HG02678 (cell line): Measurements from ENCODE around the gene NLRP7.
"Not testable (repeated sequence)": the region's sequence is repeated elsewhere in the genome, so short reads cannot be mapped to it uniquely, and the experiment has no call there.

ENCODE experiments used
- ATAC-seq: cut with Tn5 transposase; IDR thresholded peaks from one replicate; pipeline ENCODE4 v1.9.1; 2021; ENCODE audit warnings: mild to moderate bottlenecking, moderate library complexity; ENCODE audit not compliant: unreplicated experiment

NLRP7 gene

GRCh38 chr19:54919646-54920563, 27.4 kb downstream of the NLRP7 start:
- not testable (repeated sequence) for ATAC-seq

DNA sequence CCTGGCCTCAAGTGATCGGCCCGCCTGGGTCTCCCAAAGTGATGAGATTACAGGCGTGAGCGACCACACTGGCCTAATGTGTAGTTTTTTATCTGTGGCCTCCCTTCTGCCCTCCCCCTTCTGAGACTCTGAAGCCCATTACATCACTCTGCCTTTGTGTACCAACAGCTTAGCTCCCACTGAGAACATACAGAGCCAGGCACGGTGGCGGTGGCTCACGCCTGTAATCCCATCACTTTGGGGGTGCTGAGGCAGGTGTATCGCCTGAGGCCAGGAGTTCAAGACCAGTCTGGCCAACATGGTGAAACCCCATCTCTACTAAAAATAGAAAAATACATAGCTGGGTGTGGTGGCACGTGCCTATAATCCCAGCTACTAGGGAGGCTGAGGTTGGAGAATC, 28.8 kb downstream of the NLRP7 start:
- no peak for ATAC-seq

DNA sequence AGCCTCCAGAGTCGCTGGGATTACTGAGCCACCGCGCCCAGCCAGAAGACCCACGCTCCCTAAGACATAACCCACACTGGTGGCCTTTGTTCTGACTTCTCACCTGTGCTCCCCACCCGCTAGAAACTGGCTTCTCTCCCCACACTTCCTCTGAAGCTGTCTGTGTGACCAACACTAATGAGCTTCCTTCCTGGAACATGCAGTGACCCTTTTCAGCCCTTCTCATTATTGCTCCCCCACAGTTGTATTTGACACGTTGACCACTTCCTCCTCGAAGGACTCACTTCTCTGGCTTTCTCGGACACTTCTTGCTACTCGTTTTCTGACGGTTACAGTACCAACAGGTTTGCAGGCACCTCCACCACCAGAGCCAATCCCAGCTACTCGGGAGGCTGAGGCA, 30.5 kb downstream of the NLRP7 start:
- ATAC-seq, result no peak

DNA sequence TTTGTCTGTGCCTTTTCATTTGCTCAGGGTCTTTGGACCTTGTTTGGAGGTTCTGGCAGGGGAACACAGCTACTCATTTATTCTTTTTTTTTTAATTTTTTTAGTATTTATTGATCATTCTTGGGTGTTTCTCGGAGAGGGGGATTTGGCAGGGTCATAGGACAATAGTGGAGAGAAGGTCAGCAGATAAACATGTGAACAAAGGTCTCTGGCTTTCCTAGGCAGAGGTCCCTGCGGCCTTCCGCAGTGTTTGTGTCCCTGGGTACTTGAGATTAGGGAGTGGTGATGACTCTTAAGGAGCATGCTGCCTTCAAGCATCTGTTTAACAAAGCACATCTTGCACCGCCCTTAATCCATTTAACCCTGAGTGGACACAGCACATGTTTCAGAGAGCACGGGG, 39.4 kb downstream of the NLRP7 start:
- ATAC-seq, result not testable (repeated sequence)

- ATAC-seq, result no peak
Observed at GRCh38 chr19:54906819-54907218, 40.5 kb downstream of the NLRP7 start.

DNA sequence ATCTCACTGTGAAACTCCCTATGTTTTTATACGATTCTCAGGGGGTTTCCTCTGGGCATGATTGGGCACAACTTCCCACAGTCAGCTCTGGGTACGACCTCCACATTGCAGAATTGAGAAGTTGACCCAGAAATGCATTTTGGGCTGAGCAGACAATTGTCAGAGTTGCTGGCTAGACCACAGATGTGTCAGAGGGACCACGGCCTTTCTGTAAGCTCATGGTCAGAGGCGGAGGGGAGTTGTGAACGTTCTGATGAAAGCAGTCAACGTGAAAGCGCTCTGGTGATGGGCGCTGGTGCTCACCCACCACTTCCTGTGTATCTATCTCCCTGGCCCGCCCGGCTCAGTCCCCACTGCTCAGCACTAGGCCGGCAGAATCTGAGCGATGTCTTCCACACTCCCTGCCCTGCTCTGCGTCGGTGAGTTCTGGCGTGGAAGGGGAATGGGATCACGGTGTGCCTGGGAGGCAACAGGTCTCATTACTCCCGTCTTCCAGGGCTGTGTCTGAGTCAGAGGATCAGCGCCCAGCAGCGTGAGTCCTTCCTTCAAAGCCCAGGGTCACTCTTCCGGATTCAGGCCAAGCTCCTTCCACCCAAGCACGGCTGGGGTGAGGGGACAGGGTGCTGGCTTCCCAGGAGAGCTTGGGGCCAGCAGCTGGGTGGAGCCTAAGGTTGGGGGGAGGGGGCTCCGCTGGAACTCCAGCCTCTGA, 41.4 kb downstream of the NLRP7 start, which contains the start of gene NCR1:
NCR1 (plus strand) TSS at position 346 of the 709 bp plus-strand sequence; CDS start at position 386, 40 bp downstream.
- no peak for ATAC-seq

DNA sequence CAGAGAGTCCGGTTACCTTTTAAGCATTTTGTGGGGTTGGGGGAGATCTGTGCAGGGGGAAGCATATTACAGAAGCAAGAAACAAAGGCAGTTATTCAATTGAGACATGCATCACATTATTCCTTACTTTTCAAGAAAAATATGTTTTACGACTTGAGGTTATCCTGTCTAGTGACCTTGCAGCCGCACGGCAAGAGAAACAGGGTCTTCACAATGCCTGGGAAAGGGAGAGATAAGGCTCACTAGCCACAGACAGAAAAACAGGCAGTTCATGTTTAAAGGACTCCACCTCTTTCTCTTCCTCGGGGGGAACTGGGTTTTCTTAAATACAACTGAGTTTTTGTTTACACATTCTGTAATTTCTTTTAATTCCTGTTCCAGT, 41.9 kb downstream of the NLRP7 start:
- no peak for ATAC-seq

DNA sequence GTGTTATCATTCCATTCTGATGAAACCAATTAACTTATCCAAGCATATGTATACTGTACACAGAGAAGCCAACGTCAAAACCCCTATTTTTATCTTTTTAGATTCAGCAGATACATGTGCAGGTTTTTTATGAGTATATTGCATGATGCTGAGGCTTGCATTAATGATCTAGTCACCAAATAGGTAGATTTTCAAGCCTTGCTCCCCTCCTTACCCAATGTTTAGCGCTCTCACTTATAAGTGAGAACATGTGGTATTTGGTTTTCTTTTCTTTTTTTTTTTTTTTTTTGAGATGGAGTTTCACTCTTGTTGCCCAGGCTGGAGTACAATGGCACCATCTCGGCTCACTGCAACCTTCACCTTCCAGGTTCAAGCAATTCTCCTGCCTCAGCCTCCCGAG, 43.1 kb downstream of the NLRP7 start:
- ATAC-seq, result not testable (repeated sequence)

DNA sequence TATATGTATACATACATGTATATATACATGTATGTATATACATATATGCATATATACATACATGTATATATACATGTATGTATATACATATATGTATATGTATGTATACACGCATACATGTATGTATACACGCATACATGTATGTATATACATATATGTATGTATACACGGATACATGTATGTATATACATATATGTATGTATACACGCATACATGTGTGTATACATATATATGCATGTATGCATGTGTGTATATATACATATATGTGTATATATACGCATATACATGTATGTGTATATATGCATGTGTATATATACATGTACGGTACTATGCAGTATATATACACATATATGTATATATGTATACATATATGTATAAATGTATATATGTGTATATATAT, 44.0 kb downstream of the NLRP7 start:
- ATAC-seq, result no peak

GRCh38 chr19:54902061-54902460, 45.3 kb downstream of the NLRP7 start:
- no peak for ATAC-seq

DNA sequence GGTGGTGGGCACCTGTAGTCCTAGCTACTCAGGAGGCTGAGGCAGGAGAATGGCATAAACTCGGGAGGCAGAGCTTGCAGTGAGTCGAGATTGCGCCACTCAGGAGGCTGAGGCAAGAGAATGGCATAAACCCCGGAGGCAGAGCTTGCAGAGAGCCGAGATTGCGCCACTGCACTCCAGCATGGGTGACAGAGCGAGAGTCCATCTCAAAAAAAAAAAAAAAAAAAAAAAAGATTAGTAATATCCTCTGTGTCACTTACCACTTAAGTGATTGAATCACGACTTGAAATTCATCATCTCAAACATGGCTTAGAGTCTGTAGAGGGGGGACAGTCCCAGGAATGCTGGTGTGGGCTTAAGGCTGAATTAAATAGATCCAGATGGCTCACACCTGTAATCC, 46.2 kb downstream of the NLRP7 start:
- ATAC-seq, result not testable (repeated sequence)

DNA sequence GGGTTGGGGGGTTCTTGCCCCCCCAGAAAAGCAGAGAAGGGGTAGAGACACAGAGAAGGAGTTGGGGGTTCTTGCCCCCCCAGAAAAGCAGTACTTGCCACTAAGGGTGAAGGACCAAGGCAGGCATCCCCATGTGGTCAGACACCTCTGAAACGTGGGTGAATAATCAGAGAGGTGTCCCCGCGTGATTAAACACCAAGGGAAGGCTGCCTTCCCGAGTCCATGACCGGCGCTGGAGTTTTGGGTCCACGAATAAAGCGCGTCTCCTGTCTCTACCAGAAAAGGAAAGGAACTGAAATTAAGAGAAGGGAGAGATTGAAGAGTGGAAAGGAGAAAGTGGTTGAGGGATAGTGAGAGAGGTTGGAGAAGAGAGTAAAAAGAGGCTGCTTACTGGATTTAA, 47.7 kb downstream of the NLRP7 start:
- not testable (repeated sequence) for ATAC-seq

DNA sequence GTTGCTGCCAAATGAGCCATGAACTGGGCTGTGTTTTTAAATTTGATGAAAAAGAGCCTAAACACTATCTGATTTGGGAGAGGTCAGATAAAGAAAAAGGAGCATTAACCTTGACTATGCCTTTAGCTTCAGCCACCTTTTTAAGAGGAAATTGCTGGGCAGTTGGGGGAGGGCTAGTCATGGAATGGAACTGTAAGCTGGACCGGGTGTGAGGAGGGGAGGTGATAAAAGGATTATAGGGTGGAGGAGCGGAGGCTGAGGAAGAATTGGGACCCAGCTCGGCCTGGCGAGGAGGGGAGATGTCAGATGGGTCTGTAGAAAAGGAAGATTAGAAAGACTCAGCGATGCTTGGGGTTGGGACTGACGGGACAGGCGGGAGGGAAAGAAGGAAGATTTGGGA, 48.6 kb downstream of the NLRP7 start:
- not testable (repeated sequence) for ATAC-seq

- no peak for ATAC-seq
Observed at GRCh38 chr19:54896036-54896435, 51.3 kb downstream of the NLRP7 start.

GRCh38 chr19:54894106-54894505, 53.2 kb downstream of the NLRP7 start:
- not testable (repeated sequence) for ATAC-seq

DNA sequence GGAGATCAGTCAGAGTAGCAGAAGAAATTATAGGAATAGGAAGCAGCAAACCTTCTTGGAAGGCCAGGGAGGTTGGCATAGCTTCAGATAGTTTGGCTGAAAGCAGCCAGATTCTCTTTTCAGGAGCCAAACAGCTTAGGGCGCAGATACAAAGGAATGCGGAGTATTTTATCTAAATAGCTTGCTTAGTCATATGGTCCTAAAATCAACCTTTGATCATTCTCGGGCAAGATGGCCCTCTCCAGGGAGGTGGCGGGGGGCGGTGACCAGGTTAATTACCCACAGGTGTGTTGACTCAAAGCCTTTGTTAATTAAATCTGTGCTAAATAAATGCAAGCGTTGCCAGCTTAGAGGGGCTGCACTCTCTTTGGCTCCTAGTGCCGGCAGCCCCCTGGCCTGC, 53.9 kb downstream of the NLRP7 start:
- ATAC-seq, result no peak

GRCh38 chr19:54889566-54889965, 57.8 kb downstream of the NLRP7 start:
- no peak for ATAC-seq

DNA sequence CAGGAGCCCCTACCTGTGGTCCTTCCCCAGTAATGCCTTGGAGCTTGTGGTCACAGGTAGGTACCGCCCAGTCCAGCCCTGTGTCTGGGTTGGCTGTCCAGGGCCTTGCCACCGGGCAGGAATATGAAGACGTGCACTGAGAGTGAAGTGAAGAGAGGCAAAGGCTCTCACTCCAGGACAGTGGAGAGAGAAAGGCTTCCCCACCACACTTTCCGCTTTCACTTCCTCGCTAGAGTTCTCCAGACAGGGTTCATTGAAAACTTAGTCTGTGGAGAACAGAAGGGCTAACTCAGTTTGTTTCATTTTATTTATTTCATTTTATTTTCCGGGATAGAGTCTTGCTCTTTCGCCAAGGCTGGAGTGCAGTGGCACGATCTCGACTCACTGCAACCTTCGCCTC, 59.1 kb downstream of the NLRP7 start:
- no peak for ATAC-seq

DNA sequence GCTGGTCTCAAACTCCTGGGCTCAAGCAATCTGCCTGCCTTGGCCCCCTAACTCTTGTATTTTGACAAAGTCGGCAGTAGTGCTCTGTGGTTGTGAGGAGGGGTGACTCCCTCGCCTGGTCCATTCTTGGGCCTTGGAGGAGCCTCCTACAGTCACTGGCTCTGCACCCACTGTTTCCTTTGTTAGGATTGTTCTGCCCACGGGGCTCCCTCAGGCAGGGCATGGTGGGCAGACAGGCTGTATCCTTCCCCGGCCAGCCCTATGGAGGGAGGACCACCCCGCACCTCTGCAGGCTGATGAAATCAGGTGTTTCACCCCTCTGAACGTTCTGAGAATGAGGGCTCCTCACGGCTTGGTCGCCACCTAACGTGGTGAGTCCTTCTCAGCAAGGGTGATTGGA, 64.1 kb downstream of the NLRP7 start:
- no peak for ATAC-seq

DNA sequence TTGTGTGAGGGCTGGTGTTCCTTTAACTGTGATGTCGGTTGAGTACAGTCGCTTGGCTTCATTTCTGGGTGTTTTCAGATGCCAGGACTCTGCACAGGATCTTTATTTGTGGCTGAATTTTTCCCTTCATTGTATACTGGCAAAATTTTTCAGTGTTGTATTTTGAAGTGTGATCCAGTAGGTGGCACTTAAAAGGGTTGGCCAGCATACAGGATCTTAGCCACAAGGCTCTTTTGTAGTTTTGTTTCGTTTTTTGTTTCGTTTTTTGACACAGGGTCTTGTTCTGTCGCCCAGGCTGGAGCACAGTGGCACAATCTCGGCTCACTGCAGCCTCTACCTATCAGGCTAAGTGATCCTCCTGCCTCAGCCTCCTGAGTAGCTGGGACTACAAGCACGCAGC, 64.6 kb downstream of the NLRP7 start:
- ATAC-seq, result no peak

DNA sequence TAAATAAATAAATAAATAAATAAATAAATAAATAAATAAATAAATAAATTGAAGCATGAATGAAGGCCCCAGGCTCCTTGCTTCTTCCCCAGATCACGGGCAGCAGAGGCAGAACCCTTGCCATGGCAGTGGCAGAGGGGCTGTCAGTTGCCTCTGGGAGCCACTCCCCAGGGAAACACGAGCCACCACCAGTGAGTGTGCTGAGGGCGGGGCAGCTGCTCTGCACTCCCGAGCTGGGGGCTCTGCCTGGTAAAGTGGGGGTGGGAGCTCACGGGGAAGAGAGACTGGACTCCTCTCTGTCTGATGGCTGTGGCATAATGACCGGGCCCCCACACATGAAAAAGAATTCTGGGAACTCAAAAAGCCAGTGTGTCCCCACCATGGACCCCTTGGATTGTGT, 65.4 kb downstream of the NLRP7 start:
- no peak for ATAC-seq

DNA sequence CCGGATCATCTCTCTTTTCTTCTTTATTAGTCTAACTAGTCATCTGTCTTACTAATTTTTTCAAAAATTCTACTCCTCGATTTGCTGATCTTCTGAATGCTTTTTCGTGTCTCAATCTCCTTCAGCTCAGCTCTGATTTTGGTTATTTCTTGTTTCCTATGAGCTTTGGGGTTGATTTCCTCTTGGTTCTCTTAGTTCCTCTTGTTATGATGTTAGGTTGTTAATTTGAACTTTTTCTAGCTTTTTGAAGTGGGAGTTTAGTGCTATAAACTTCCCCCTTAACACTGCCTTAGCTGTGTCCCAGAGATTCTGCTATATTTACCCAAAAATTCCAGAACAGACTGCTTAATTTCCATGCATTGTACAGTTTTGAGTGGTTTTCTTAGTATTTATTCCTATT, 69.9 kb downstream of the NLRP7 start:
- ATAC-seq, result no peak
